ENCODE measurements around the gene MOGAT2.
A peak's percentile ranks its signal among the peaks of the same experiment; 100 is the strongest.

MOGAT2 gene

DNA sequence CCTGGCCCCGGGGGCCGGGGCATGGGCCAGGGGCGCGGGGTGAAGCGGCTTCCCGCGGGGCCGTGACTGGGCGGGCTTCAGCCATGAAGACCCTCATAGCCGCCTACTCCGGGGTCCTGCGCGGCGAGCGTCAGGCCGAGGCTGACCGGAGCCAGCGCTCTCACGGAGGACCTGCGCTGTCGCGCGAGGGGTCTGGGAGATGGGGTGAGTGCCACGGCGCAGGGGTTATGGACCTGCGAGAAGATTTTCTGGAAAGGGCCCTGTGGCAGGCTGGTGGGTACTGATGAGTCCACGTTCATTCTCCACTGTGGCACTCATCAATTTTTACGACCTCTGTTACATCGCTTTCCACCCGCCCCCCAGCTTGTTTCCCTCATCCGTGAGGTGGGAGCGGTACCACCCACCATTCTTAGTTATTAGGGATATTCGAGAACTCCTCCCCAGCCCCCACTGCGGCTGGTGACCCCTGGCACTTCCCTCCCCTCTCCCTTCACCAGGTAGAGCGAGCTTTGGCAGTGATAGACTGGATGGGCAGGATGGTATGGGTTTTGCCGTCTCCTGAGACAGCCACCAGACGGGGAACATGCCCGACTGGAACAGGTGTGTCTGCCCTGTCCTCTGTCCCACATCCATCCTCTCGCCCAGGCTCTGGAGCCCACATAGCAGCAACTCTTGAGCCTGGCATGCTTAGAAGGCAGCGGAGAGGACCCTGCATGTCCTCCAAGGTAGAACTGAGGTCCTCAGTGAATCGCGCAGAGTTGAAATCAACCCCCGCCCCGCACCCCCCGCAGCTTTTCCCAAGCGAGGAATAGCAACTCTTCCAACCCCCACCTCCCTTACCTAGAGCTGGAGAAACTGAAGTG, 51.5 kb downstream of the MOGAT2 start:
- TF ChIP-seq, protein P1, sequence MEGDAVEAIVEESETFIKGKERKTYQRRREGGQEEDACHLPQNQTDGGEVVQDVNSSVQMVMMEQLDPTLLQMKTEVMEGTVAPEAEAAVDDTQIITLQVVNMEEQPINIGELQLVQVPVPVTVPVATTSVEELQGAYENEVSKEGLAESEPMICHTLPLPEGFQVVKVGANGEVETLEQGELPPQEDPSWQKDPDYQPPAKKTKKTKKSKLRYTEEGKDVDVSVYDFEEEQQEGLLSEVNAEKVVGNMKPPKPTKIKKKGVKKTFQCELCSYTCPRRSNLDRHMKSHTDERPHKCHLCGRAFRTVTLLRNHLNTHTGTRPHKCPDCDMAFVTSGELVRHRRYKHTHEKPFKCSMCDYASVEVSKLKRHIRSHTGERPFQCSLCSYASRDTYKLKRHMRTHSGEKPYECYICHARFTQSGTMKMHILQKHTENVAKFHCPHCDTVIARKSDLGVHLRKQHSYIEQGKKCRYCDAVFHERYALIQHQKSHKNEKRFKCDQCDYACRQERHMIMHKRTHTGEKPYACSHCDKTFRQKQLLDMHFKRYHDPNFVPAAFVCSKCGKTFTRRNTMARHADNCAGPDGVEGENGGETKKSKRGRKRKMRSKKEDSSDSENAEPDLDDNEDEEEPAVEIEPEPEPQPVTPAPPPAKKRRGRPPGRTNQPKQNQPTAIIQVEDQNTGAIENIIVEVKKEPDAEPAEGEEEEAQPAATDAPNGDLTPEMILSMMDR (IDR thresholded peaks at IDR 0.05; ENCODE audit: borderline replicate concordance, control extremely low read depth, extremely low read depth, insufficient read depth, missing control alignments) = no peak
- in situ Hi-C loops (cut with MboI; ENCODE audit: low sequenced_read_pairs, unreplicated experiment) = no loop called here
- DNase-seq (ENCODE audit: low spot score) = peak; percentile 37

DNA sequence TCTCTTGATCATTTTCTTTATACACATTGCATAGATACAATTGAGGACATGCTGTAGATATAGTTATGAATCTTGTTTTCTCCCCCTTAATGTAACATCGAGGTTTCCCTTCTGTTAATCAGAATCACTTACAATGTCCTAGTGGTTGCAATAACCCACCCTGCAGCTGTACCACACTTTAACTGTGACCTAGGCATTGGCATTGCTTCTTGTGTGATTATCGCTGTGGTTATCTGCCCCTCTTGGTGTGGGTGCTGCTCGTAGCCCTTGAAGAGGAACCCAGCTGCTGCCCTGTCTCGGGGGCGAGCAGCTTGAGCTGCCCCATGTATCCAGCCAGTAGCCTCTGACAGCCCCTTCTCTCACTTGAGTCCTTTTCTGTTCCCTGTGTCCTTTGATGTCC, 52.5 kb downstream of the MOGAT2 start:
- TF ChIP-seq, protein P1 (IDR thresholded peaks at IDR 0.05; ENCODE audit: borderline replicate concordance, control extremely low read depth, extremely low read depth, insufficient read depth, missing control alignments) = no peak
- in situ Hi-C loops (cut with MboI; ENCODE audit: low sequenced_read_pairs, unreplicated experiment) = no loop called here
- no peak for DNase-seq (ENCODE audit: low spot score)

DNA sequence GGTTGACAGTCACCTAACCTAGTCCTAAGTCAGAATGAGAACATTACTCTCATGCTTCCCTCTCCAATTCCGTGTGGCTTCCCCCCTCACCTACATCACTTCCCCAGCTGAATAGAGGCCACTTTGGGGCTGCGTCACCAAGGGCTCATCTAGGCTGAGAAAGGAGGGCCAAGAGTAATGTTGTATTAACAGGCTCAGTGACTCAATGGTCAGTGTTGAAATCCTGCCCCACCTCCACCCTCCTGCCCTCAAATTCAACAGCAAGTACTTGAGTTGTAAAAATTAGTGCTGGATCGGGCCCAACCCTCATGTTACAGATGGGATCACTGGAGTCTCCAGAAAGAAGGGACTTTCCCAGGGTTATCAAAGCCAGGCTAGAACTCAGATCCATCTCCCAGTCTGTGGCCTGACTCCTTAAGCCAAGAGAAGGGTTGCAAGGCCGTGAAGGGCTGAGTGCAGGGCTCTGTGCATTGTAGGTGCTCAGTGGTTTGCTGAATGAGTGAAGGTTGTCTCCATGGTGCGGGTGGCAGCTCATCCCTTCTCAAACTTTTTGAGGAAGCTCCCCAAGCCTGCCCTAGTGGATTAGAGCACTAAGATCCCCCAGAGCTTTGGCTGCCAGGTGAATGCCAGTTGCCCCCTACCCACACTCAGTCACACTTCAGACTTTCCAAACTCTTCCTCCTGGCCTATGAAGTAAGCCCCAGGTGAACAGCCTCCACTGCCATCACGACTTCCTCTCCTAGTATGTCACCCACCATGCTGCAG, 54.2 kb downstream of the MOGAT2 start:
- TF ChIP-seq, protein P1 (IDR thresholded peaks at IDR 0.05; ENCODE audit: borderline replicate concordance, control extremely low read depth, extremely low read depth, insufficient read depth, missing control alignments) = no peak
- DNase-seq (ENCODE audit: low spot score) = no peak
- in situ Hi-C loops (cut with MboI; ENCODE audit: low sequenced_read_pairs, unreplicated experiment) = no loop called here

DNA sequence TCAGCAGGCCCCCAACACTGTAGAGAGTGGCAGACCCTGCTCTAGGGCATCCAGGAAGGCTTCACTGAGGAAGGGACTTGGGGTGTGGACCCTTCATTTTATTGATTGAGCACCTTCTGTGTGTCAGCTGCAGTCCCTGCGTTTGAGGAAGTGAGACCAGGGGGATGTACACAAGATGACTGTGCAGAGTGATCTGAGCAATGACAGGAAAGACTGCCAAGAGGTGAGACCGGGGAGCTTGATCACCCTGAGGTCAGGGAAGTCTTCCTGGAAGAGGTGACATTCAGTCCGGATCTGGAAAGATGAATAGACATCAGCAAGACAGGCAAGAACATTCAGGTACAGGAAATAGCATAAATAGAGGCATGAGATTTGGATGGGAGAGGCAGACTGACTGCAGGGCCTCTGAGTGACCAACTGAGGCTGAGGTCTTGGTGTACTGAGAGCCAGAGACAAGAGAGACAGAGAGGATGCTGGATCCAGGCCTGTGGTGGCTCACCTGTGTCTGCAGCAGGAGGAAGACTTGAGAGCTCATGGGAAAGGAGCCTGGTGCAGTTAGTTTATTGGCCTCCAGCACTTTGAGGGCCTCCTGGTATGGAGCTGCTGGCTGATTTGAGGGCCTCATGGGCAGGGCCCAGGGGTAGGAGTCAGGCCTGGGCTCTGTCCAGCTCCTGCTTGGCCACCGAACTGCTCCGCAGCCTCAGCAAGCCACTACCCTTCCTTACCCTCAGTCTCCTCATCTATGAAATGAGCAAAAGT, 56.1 kb downstream of the MOGAT2 start:
- DNase-seq (ENCODE audit: low spot score) = peak; percentile 84
- in situ Hi-C loops (cut with MboI; ENCODE audit: low sequenced_read_pairs, unreplicated experiment) = no loop called here
- TF ChIP-seq, protein P1 (IDR thresholded peaks at IDR 0.05; ENCODE audit: borderline replicate concordance, control extremely low read depth, extremely low read depth, insufficient read depth, missing control alignments) = no peak

DNA sequence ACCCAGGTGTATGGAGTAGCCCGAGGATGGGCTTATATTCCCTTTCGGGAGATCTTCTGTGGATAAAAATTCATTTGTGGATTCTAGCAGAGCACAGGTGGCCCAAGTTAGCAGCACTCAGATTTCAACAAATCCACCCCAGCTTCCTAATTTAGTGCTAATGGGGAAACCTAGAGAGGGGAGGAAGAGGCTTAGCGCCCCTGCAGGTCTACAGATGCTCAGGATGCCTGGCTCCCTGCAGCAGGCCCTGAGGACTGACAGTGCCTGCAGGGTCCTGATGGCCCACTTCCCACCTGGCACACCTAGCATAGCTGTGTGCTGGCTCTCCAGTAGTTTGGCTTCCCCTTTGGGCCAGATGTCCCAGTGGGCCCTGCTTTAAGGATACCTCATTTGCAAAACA, 57.4 kb downstream of the MOGAT2 start:
- in situ Hi-C loops (cut with MboI; ENCODE audit: low sequenced_read_pairs, unreplicated experiment) = no loop called here
- TF ChIP-seq, protein P1 (IDR thresholded peaks at IDR 0.05; ENCODE audit: borderline replicate concordance, control extremely low read depth, extremely low read depth, insufficient read depth, missing control alignments) = no peak
- no peak for DNase-seq (ENCODE audit: low spot score)

DNA sequence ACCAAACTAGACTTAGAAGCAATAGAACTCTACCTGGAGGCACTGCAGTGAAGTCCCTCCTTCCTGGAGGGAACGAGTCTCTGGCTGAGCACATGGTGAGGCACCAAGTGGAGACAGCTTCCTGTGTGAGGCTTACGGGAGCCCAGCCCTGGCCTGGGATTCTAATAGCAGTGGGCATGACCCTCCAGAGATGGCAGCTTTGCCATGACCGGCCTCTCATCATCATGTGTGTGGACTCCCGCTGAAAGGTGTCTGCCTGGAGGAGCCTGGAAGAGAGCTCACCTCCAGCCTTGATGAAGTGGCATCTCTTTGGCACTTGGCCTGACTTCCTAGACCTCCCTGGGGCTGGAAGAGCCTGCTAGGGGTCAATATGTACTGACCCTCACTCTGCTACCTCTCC, 58.9 kb downstream of the MOGAT2 start:
- DNase-seq (ENCODE audit: low spot score) = no peak
- TF ChIP-seq, protein P1 (IDR thresholded peaks at IDR 0.05; ENCODE audit: borderline replicate concordance, control extremely low read depth, extremely low read depth, insufficient read depth, missing control alignments) = no peak
- in situ Hi-C loops (cut with MboI; ENCODE audit: low sequenced_read_pairs, unreplicated experiment) = no loop called here
